GM12872 (cell line): ENCODE results near the gene PGM5.

Source experiments
- CTCF ChIP-seq: IDR thresholded peaks from 3 replicates; pipeline ENCODE4 v1.5.1; 2011; ENCODE audit warnings: low read depth, mild to moderate bottlenecking, low read length, moderate library complexity; ENCODE audit not compliant: insufficient read depth

PGM5 gene

DNA sequence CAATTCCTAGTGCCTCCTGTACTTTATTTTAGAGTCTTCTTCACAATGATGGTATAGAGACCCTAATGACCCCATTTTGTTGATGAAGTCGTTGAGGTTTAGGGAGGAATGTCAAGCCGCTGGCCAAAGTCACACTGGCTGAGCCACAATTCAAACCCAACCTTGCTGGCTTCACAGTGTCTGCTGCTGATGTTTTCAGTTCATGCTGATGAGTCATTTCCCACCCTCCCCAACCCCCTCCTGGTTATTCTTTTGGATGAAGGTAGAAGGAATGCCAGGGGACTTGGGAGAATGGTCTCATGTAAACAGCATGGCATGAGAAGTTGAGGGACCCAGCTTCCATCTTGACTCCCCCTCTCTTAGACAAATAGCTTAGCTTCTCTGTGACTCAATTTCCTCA lies 115.7 kb downstream of the PGM5 start:
- TF ChIP-seq CTCF, result no peak

GRCh38 chr9:68473790-68474189 lies 117.4 kb downstream of the PGM5 start:
- no peak for TF ChIP-seq CTCF

GRCh38 chr9:68476422-68476821 lies 120.0 kb downstream of the PGM5 start:
- TF ChIP-seq CTCF, result no peak

DNA sequence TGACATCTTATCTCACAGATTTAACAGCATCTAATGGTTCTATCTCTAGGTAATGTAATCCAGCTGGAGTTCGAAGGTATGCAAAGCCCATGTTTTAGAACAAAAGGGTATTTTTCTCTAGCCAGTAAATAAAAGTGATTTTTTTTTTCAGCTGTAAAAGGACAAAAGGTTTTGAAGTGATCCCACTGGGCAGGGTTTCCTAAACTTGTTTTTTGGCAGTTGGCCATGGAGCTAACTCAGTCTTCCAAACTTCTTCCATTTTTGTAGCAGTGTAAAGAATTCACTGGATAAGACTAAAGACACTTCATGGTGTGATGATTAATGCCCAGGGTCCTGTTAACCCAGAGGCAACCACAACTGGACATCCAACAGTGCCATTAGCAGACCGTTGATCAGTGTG lies 120.4 kb downstream of the PGM5 start:
- no peak for TF ChIP-seq CTCF

- no peak for TF ChIP-seq CTCF
Observed at GRCh38 chr9:68480807-68481206, 124.4 kb downstream of the PGM5 start.

- no peak for TF ChIP-seq CTCF
Observed at GRCh38 chr9:68482548-68482947, 126.1 kb downstream of the PGM5 start.

DNA sequence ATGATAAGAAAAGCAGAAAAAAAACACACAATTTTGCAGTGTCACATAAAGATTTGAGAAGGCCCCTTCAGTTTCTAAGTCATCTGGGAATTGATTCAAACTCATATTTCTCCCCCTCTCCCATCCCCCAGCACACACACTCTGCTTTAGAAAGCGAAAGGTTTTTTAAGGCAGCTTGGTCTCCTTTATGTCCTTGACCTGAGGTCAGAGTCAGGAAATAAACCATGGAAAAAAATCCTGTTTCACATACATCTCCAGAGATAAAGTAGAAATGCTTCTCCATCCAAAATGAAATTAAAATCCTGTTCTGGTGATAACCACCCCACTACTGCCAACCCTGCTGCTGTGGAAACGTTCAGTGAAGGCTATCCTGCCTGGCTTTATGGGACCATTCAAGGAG lies 131.7 kb downstream of the PGM5 start:
- no peak for TF ChIP-seq CTCF

GRCh38 chr9:68489646-68490045 lies 133.2 kb downstream of the PGM5 start:
- TF ChIP-seq CTCF, result no peak
